Measurements from ENCODE around the gene P2RX1.

GRCh38 chr17:3865176-3865575 is 51.1 kb downstream of the P2RX1 start:
- TF ChIP-seq, protein P1, sequence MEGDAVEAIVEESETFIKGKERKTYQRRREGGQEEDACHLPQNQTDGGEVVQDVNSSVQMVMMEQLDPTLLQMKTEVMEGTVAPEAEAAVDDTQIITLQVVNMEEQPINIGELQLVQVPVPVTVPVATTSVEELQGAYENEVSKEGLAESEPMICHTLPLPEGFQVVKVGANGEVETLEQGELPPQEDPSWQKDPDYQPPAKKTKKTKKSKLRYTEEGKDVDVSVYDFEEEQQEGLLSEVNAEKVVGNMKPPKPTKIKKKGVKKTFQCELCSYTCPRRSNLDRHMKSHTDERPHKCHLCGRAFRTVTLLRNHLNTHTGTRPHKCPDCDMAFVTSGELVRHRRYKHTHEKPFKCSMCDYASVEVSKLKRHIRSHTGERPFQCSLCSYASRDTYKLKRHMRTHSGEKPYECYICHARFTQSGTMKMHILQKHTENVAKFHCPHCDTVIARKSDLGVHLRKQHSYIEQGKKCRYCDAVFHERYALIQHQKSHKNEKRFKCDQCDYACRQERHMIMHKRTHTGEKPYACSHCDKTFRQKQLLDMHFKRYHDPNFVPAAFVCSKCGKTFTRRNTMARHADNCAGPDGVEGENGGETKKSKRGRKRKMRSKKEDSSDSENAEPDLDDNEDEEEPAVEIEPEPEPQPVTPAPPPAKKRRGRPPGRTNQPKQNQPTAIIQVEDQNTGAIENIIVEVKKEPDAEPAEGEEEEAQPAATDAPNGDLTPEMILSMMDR (IDR thresholded peaks at IDR 0.05) = no peak
- TF ChIP-seq POLR2A (IDR thresholded peaks at IDR 0.05) = no peak
